Fibroblast of the aortic adventitia (primary cell): ENCODE data around the gene DPM1. TPM values are rescaled to one million over a fixed set of nuclear protein-coding genes. Genes with fewer than 3 reads are reported as not detected.

Experiments used
- DNase-seq: peaks from one replicate; pipeline ENCODE4 v3.0.0-alpha.2; 2010; ENCODE audit warnings: low read depth
- H3K4me3 ChIP-seq: 2 replicates; pipeline ENCODE4 v1.5.1; 2011; ENCODE audit warnings: low read depth, mild to moderate bottlenecking, control low read depth, low read length, moderate library complexity
- CTCF ChIP-seq: IDR thresholded peaks from 2 replicates; pipeline ENCODE4 v1.5.1; 2011; ENCODE audit warnings: mild to moderate bottlenecking, low read length, control low read depth, inconsistent platforms; ENCODE audit not compliant: insufficient read depth
- total RNA-seq: library from RNA; depleted of rRNA; stranded (reverse); fragments of >200 nt; gene quantifications from 2 replicates; pipeline ENCODE4 v1.2.3, GENCODE V29; 2012; ENCODE audit warnings: low replicate concordance

Gene DPM1
- total RNA-seq, 1 donor = 70.8 TPM

DNA sequence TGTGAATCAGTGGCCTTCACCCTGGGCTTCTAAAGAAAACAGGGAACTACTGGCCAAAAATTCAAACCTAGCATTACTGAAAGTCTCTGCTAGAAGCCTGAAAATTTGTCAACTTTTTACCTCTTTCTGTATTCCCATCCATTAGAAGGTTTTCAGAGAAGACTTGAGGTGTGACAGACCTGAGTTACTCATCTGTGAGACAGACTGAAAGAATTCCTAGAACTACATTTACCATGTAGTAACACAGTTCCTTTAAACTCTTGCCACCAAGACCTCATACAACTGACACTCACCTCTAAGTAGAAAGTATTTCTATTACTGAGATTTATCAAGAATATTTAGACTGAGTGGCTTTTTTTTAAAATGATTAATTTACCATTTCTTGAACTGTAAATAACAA lies 4.5 kb downstream of the DPM1 start:
- H3K4me3 ChIP-seq = no peak overlapping the region
- no peak for TF ChIP-seq CTCF
- no peak for DNase-seq

- no peak for TF ChIP-seq CTCF
- no peak for DNase-seq
These were observed 5.1 kb downstream of the DPM1 start for GRCh38 chr20:50953196-50953595.

DNA sequence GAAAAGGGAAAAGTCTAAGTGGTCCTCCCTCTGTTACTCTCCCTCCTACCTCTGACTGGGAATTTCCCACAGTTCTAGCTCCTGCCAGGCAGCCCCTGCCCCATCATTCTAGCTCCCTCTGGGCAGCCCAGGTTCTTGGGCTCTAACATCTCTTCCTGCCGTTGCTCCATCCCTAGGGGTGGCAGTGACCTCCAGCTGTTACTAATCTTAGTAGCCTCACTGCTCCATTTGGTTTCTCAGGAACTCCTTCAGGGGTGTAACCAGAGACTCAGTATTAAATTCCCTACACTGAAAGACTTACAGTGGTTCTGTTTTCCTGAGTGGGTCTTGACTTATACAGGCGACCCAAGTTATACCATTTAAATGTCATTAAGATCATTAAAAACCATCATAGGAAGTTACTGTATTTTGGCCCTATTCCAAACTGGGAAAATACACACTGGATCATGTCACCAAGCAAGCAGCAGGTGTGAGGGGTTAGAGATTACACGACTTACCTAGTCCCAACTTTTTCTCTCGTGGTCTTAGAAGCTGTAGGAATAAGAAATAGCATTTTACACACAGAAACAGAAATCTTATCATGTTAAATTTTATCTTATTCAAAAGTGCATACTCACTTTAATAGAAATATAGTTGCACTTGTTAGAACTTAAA lies 10.1 kb downstream of the DPM1 start:
- H3K4me3 ChIP-seq = no peak overlapping the region
- TF ChIP-seq CTCF = no peak
- DNase-seq = no peak

More at GRCh38 chr20:50953196-50953595, 5.1 kb downstream of the DPM1 start:
- H3K4me3 ChIP-seq = no peak overlapping the region

- no peak overlapping the region for H3K4me3 ChIP-seq
- DNase-seq = no peak
- no peak for TF ChIP-seq CTCF
These were observed 15.3 kb downstream of the DPM1 start for GRCh38 chr20:50943069-50943468.

- no peak overlapping the region for H3K4me3 ChIP-seq
- DNase-seq = no peak
These were observed 24.7 kb downstream of the DPM1 start for GRCh38 chr20:50933589-50933988.

DNA sequence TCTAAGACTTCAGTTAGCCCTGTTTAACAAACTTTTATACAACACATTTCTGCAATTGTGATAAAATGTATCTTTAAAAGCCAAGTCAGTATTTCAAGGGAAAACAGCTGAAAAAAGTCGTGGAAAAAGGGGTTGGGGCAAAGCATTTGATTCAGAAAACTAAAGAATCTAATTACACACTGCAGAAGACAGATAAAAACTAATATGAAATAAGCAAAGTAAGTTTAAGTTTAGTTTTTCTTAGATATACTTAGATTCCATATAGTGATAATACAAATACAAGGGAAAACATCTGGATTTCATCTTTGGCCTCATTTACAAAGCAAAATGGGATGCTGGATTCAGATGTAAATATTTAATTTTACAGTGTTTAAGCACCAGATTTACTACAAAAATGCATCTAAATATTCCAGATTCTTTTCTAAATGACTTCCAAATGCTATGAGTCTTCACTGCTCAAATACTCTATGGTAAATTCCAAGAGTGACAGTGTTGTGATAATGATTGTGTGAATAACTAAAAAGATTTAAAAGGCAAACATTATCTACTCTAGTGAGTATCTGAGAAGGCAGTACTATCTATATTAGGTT lies 25.5 kb downstream of the DPM1 start:
- TF ChIP-seq CTCF = no peak
- DNase-seq = no peak
- no peak overlapping the region for H3K4me3 ChIP-seq

More at GRCh38 chr20:50933589-50933988, 24.7 kb downstream of the DPM1 start:
- TF ChIP-seq CTCF = no peak
